HCT116 (cell line): ENCODE measurements around the gene C10orf143. TPM values are rescaled to one million over a fixed set of nuclear protein-coding genes. Genes with fewer than 3 reads are reported as not detected.

Experiments
- ATAC-seq: fragments of 200-7000 bp; cut with Tn5 transposase; 2 replicates; pipeline ENCODE4 v1.9.1; 2020; ENCODE audit warnings: mild to moderate bottlenecking, moderate library complexity
- BruUV-seq: library from RNA; stranded (reverse); fragments of 400-500 nt; replicated peaks from 2 replicates; lab custom pipeline; 2021; lab: Mats Ljungman, UMichigan
- CTCF ChIA-PET: fragments of 300-600 bp; sonication (Branson Sonifier 250); formaldehyde crosslinking; loops from one replicate; lab custom pipeline; 2021; ENCODE audit warnings: antibody characterized with exemption; lab: Charles Lee
- POLR2A ChIA-PET: fragments of 300-600, 350-600 bp; sonication (Branson Sonifier 250); formaldehyde crosslinking; loops from one replicate; lab custom pipeline; 2021; ENCODE audit warnings: antibody characterized with exemption; lab: Charles Lee
- RAD21 ChIA-PET, 2 experiments: fragments of 300-600 bp; sonication (Branson Sonifier 250); formaldehyde crosslinking; loops; one replicate each; lab custom pipeline; 2023; ENCODE audit warnings: low total read pairs in 2 of 2; ENCODE audit not compliant: uncharacterized antibody in 2 of 2, unreplicated experiment in 2 of 2, low non-redundant PET in 1 of 2; lab: Charles Lee
- DNase-seq: peaks from one replicate; pipeline ENCODE4 v3.0.0-alpha.2; 2010; ENCODE audit warnings: low read depth, low spot score
- H2AFZ ChIP-seq: fragments of 200-600 bp; shearing (Covaris generic), sonication (generic); 2 replicates; pipeline ENCODE4 v1.6.1; 2017; ENCODE audit warnings: low read depth, mixed run types, mixed read lengths, antibody characterized with exemption, low read length; ENCODE audit not compliant: poor library complexity, severe bottlenecking
- H3K27ac ChIP-seq: 2 replicates; pipeline ENCODE4 v1.5.1; 2012; ENCODE audit warnings: low read depth, low read length
- H3K27me3 ChIP-seq: fragments of 200-600 bp; sonication (generic); 2 replicates; pipeline ENCODE4 v1.6.1; 2016; ENCODE audit warnings: mixed run types, low read length, mixed read lengths; ENCODE audit not compliant: insufficient read depth
- H3K36me3 ChIP-seq, 2 experiments: fragments of 200-500 bp in 1 of 2; fragments of 200-600 bp in 1 of 2; sonication (Bioruptor generic) in 1 of 2; sonication (generic) in 1 of 2; 2 replicates each; pipeline versions ENCODE4 v1.5.1 to v1.6.1; 2014 to 2016; ENCODE audit warnings: low read length in 2 of 2, inconsistent platforms in 1 of 2, mixed read lengths in 1 of 2, mixed run types in 1 of 2; ENCODE audit not compliant: insufficient read depth in 2 of 2, control insufficient read depth in 1 of 2
- H3K4me1 ChIP-seq, 2 experiments: fragments of 200-600 bp in 1 of 2; sonication (generic) in 1 of 2; 2 replicates each; pipeline versions ENCODE4 v1.5.1 to v1.6.1; 2012 to 2017; ENCODE audit warnings: low read length in 2 of 2, inconsistent platforms in 1 of 2, mild to moderate bottlenecking in 1 of 2, mixed read lengths in 1 of 2, mixed run types in 1 of 2, moderate library complexity in 1 of 2; ENCODE audit not compliant: insufficient read depth in 2 of 2, control insufficient read depth in 1 of 2
- H3K4me2 ChIP-seq: fragments of 200-600 bp; sonication (generic); 2 replicates; pipeline ENCODE4 v1.6.1; 2017; ENCODE audit warnings: mixed run types, low read length, mixed read lengths
- H3K4me3 ChIP-seq, 2 experiments: fragments of 200-600 bp in 1 of 2; sonication (generic) in 1 of 2; replicated peaks in 1 of 2; 2 replicates each; pipeline ENCODE4 v1.5.1; 2011 to 2016; ENCODE audit warnings: low read length in 2 of 2, control low read depth in 1 of 2, low read depth in 1 of 2, mild to moderate bottlenecking in 1 of 2, mixed read lengths in 1 of 2, mixed run types in 1 of 2
- H3K79me2 ChIP-seq: fragments of 200-600 bp; sonication (generic); 2 replicates; pipeline ENCODE4 v1.6.1; 2017; ENCODE audit warnings: mild to moderate bottlenecking, mixed run types, low read length, moderate library complexity, mixed read lengths; ENCODE audit not compliant: insufficient read depth
- H3K9ac ChIP-seq: fragments of 200-600 bp; sonication (generic); 2 replicates; pipeline ENCODE4 v1.6.1; 2016; ENCODE audit warnings: low read length, mixed read lengths
- H3K9me2 ChIP-seq: fragments of 200-600 bp; sonication (generic), shearing (Covaris generic); 2 replicates; pipeline ENCODE4 v1.6.1; 2017; ENCODE audit warnings: mixed run types, mild to moderate bottlenecking, moderate library complexity; ENCODE audit not compliant: insufficient read depth
- H3K9me3 ChIP-seq, 2 experiments: fragments of 200-500 bp in 1 of 2; fragments of 200-600 bp in 1 of 2; sonication (Bioruptor generic) in 1 of 2; sonication (generic) in 1 of 2; 2 replicates each; pipeline ENCODE4 v1.6.1; 2014 to 2017; ENCODE audit warnings: low read length in 2 of 2, mixed read lengths in 2 of 2, inconsistent platforms in 1 of 2, low read depth in 1 of 2, mild to moderate bottlenecking in 1 of 2, mixed run types in 1 of 2, moderate library complexity in 1 of 2; ENCODE audit not compliant: control insufficient read depth in 1 of 2, insufficient read depth in 1 of 2
- H4K20me1 ChIP-seq: fragments of 200-600 bp; sonication (generic), shearing (Covaris generic); 2 replicates; pipeline ENCODE4 v1.6.1; 2017; ENCODE audit warnings: mixed run types, mild to moderate bottlenecking, moderate library complexity; ENCODE audit not compliant: insufficient read depth
- ATF3 ChIP-seq: IDR thresholded peaks from 2 replicates; pipeline ENCODE4 v1.6.1; 2012
- CBX3 ChIP-seq: IDR thresholded peaks from 2 replicates; pipeline ENCODE4 v1.6.1; 2012; ENCODE audit warnings: low read depth
- CEBPB ChIP-seq: IDR thresholded peaks from 2 replicates; pipeline ENCODE4 v1.6.1; 2012; ENCODE audit warnings: low read depth
- CTCF ChIP-seq, 3 experiments: fragments of 200-600 bp in 1 of 3; sonication (generic) in 1 of 3; IDR thresholded peaks in 2 of 3; conservative IDR thresholded peaks in 1 of 3; 2 replicates each; pipeline ENCODE4 v1.5.1; 2012 to 2017; ENCODE audit warnings: low read depth in 2 of 3, low read length in 2 of 3, antibody characterized with exemption in 1 of 3, borderline replicate concordance in 1 of 3, control low read depth in 1 of 3, mild to moderate bottlenecking in 1 of 3, mixed read lengths in 1 of 3, mixed run types in 1 of 3, moderate library complexity in 1 of 3; ENCODE audit not compliant: insufficient read depth in 1 of 3
- EGR1 ChIP-seq: IDR thresholded peaks from 2 replicates; pipeline ENCODE4 v1.6.1; 2012; ENCODE audit warnings: low read depth
- ELF1 ChIP-seq: IDR thresholded peaks from 2 replicates; pipeline ENCODE4 v1.6.1; 2012; ENCODE audit warnings: low read depth, borderline replicate concordance
- EZH2 ChIP-seq: fragments of 200-600 bp; sonication (generic); IDR thresholded peaks from 2 replicates; pipeline ENCODE4 v1.6.1; 2017; ENCODE audit warnings: antibody characterized with exemption, mixed run types
- JUND ChIP-seq: IDR thresholded peaks from 2 replicates; pipeline ENCODE4 v1.6.1; 2012
- MAX ChIP-seq: IDR thresholded peaks from 2 replicates; pipeline ENCODE4 v1.6.1; 2012
- POLR2A ChIP-seq: IDR thresholded peaks from 2 replicates; pipeline ENCODE4 v1.7.0; 2011; ENCODE audit warnings: borderline replicate concordance; ENCODE audit not compliant: insufficient read depth, insufficient read length; ENCODE audit errors: extremely low read depth
- POLR2AphosphoS5 ChIP-seq: IDR thresholded peaks from 2 replicates; pipeline ENCODE4 v1.6.1; 2011; ENCODE audit warnings: mild to moderate bottlenecking, low read depth, low read length, moderate library complexity
- RAD21 ChIP-seq: IDR thresholded peaks from 2 replicates; pipeline ENCODE4 v1.6.1; 2012; ENCODE audit warnings: low read depth, mild to moderate bottlenecking
- REST ChIP-seq: IDR thresholded peaks from 2 replicates; pipeline ENCODE4 v1.6.1; 2012; ENCODE audit warnings: low read depth
- SP1 ChIP-seq: IDR thresholded peaks from 2 replicates; pipeline ENCODE4 v1.6.1; 2012; ENCODE audit warnings: low read depth
- SRF ChIP-seq: IDR thresholded peaks from 2 replicates; pipeline ENCODE4 v1.6.1; 2012; ENCODE audit warnings: low read depth
- TCF7L2 ChIP-seq: IDR thresholded peaks from 2 replicates; pipeline ENCODE4 v1.7.0; 2011; ENCODE audit warnings: borderline replicate concordance, inconsistent platforms; ENCODE audit not compliant: insufficient read depth, insufficient read length; ENCODE audit errors: extremely low read depth
- YY1 ChIP-seq: IDR thresholded peaks from 2 replicates; pipeline ENCODE4 v1.6.1; 2011; ENCODE audit warnings: low read length, low read depth, moderate library complexity, mild to moderate bottlenecking; ENCODE audit not compliant: insufficient replicate concordance; ENCODE audit errors: extremely low read depth
- ZBTB33 ChIP-seq: IDR thresholded peaks from 2 replicates; pipeline ENCODE4 v1.6.1; 2011; ENCODE audit warnings: mild to moderate bottlenecking, low read length, moderate library complexity; ENCODE audit not compliant: insufficient replicate concordance; ENCODE audit errors: extremely low read depth
- ZFX ChIP-seq: fragments of 450-650 bp; IDR thresholded peaks from 2 replicates; pipeline ENCODE4 v1.6.1; 2017
- intact Hi-C: fragments of 100-400 bp; cut with micrococcal nuclease; formaldehyde crosslinking; loops from 2 replicates; pipeline ENCODE4 v1.10.0; 2022
- total RNA-seq: library from RNA; stranded (reverse); gene quantifications from one replicate; pipeline ENCODE4 v1.2.1, GENCODE V29; 2021; ENCODE audit not compliant: unreplicated experiment

The C10orf143 gene
- total RNA-seq, 1 experiment from 2014 or later: 0.66 TPM

- TF ChIP-seq EZH2: no peak
- TF ChIP-seq POLR2AphosphoS5: no peak
- no peak for TF ChIP-seq POLR2A
- TF ChIP-seq ATF3: no peak
- TF ChIP-seq ELF1: no peak
- no peak for TF ChIP-seq CTCF (IDR thresholded peaks at IDR 0.05 in 2 of 3, conservative IDR thresholded peaks at IDR 0.05 in 1 of 3; ENCODE audit: borderline replicate concordance in 1 of 3, insufficient read depth in 1 of 3, low read depth in 2 of 3, low read length in 2 of 3)
- TF ChIP-seq JUND: no peak
- no peak for TF ChIP-seq YY1
- TF ChIP-seq CEBPB: no peak
- no peak for TF ChIP-seq ZFX
- no peak for TF ChIP-seq SP1
- no peak for TF ChIP-seq EGR1
- no peak for TF ChIP-seq CBX3
- no peak for TF ChIP-seq SRF
- no peak for TF ChIP-seq TCF7L2
- no peak for TF ChIP-seq RAD21
- TF ChIP-seq MAX: no peak
- TF ChIP-seq ZBTB33: no peak
- no peak for TF ChIP-seq REST
- TF ChIP-seq, all 23 proteins: peak for 0
- Histone ChIP-seq H2AFZ (no peak overlapping the region), H3K4me2 (no peak overlapping the region), H3K9me2 (no peaks in the 10 kb centered on the region), H4K20me1 (no peaks in the 10 kb centered on the region), H3K79me2 (no peaks in the 10 kb centered on the region), H3K4me1 (no peaks in the 10 kb centered on the region), H3K9ac (no peak overlapping the region), H3K4me3 (no peak overlapping the region), H3K27me3 (no peaks in the 10 kb centered on the region), H3K27ac (no peak overlapping the region), H3K36me3 (no peaks in the 10 kb centered on the region), H3K9me3 (no peaks in the 10 kb centered on the region)
- intact Hi-C loops: no loop called here
- DNase-seq: no peak
- ATAC-seq: no peak
- BruUV-seq: no TSS peak
- ChIA-PET CTCF (no interaction called here), RAD21 (no interaction called here), POLR2A (no interaction called here)
Observed at GRCh38 chr10:130042381-130042780, 68.2 kb downstream of the C10orf143 start.
